ENCODE results near the gene VPS4B.
"Not testable (repeated sequence)": the region's sequence is repeated elsewhere in the genome, so short reads cannot be mapped to it uniquely, and the experiment has no call there.

The VPS4B gene

GRCh38 chr18:63373161-63373560 lies 49.1 kb downstream of the VPS4B start:
- H3K4me3 ChIP-seq (ENCODE audit: low read depth, low read length): no peak overlapping the region

GRCh38 chr18:63368611-63369010 lies 53.7 kb downstream of the VPS4B start:
- H3K4me3 ChIP-seq (ENCODE audit: low read depth, low read length): no peak overlapping the region

GRCh38 chr18:63367053-63367953 lies 55.0 kb downstream of the VPS4B start, which contains the start of gene KDSR:
Gene KDSR, minus strand, starts transcription at chr18:63367206. Its CDS starts 88 bp downstream, at chr18:63367118.
- H3K4me3 ChIP-seq (ENCODE audit: low read depth, low read length): peak within 1 kb of the TSS; percentile 83

- H3K4me3 ChIP-seq (ENCODE audit: low read depth, low read length): peak overlapping the region; percentile 83
These were observed 55.8 kb downstream of the VPS4B start for GRCh38 chr18:63366213-63367052.

- peak overlapping the region; percentile 83 for H3K4me3 ChIP-seq (ENCODE audit: low read depth, low read length)
These were observed 56.4 kb downstream of the VPS4B start for GRCh38 chr18:63365876-63366212.

- no peak overlapping the region for H3K4me3 ChIP-seq (ENCODE audit: low read depth, low read length)
These were observed 58.3 kb downstream of the VPS4B start for GRCh38 chr18:63363951-63364350.

GRCh38 chr18:63363420-63363819 lies 58.9 kb downstream of the VPS4B start:
- not testable (repeated sequence) for H3K4me3 ChIP-seq (ENCODE audit: low read depth, low read length)

- no peak overlapping the region for H3K4me3 ChIP-seq (ENCODE audit: low read depth, low read length)
These were observed 65.9 kb downstream of the VPS4B start for GRCh38 chr18:63356272-63356896.

GRCh38 chr18:63350230-63350629 lies 72.0 kb downstream of the VPS4B start:
- no peak overlapping the region for H3K4me3 ChIP-seq (ENCODE audit: low read depth, low read length)

GRCh38 chr18:63348508-63349136 lies 73.7 kb downstream of the VPS4B start:
- no peak overlapping the region for H3K4me3 ChIP-seq (ENCODE audit: low read depth, low read length)

GRCh38 chr18:63346480-63347183 lies 75.6 kb downstream of the VPS4B start:
- H3K4me3 ChIP-seq (ENCODE audit: low read depth, low read length): no peak overlapping the region

GRCh38 chr18:63346031-63346430 lies 76.2 kb downstream of the VPS4B start:
- no peak overlapping the region for H3K4me3 ChIP-seq (ENCODE audit: low read depth, low read length)

GRCh38 chr18:63344918-63345317 lies 77.4 kb downstream of the VPS4B start:
- no peak overlapping the region for H3K4me3 ChIP-seq (ENCODE audit: low read depth, low read length)

- H3K4me3 ChIP-seq (ENCODE audit: low read depth, low read length): no peak overlapping the region
These were observed 78.0 kb downstream of the VPS4B start for GRCh38 chr18:63344263-63344662.

- H3K4me3 ChIP-seq (ENCODE audit: low read depth, low read length): no peak overlapping the region
These were observed 80.1 kb downstream of the VPS4B start for GRCh38 chr18:63342206-63342605.

GRCh38 chr18:63339920-63340484 lies 82.3 kb downstream of the VPS4B start:
- no peak overlapping the region for H3K4me3 ChIP-seq (ENCODE audit: low read depth, low read length)

All from iPS-11a (cell line).